Amniotic stem cell (primary cell): Measurements from ENCODE around the gene ETV7.
"Not testable (repeated sequence)": the region's sequence is repeated elsewhere in the genome, so short reads cannot be mapped to it uniquely, and the experiment has no call there.

Experiments used
- DNase-seq: peaks from one replicate; lab custom pipeline; 2025; lab: John Stamatoyannopoulos, UW

The ETV7 gene

GRCh38 chr6:36364061-36364635 lies 23.3 kb downstream of the ETV7 start:
- not testable (repeated sequence) for DNase-seq

GRCh38 chr6:36363371-36363752 lies 24.1 kb downstream of the ETV7 start:
- not testable (repeated sequence) for DNase-seq

GRCh38 chr6:36362551-36363370 lies 24.7 kb downstream of the ETV7 start:
- DNase-seq, result no peak

- DNase-seq, result no peak
Observed at GRCh38 chr6:36361071-36361470, 26.4 kb downstream of the ETV7 start.

- DNase-seq, result peak; percentile 71
Observed at GRCh38 chr6:36360241-36361054, 27.0 kb downstream of the ETV7 start.

GRCh38 chr6:36358226-36358915 lies 29.1 kb downstream of the ETV7 start:
- DNase-seq, result no peak

GRCh38 chr6:36357872-36358225 lies 29.6 kb downstream of the ETV7 start:
- DNase-seq, result no peak

GRCh38 chr6:36355819-36356218 lies 31.6 kb downstream of the ETV7 start:
- no peak for DNase-seq

- no peak for DNase-seq
Observed at GRCh38 chr6:36353411-36353915, 34.0 kb downstream of the ETV7 start.

- no peak for DNase-seq
Observed at GRCh38 chr6:36352477-36353157, 34.9 kb downstream of the ETV7 start.

- DNase-seq, result no peak
Observed at GRCh38 chr6:36350681-36351571, 36.5 kb downstream of the ETV7 start.

- no peak for DNase-seq
Observed at GRCh38 chr6:36350082-36350481, 37.4 kb downstream of the ETV7 start.

GRCh38 chr6:36349240-36349639 lies 38.2 kb downstream of the ETV7 start:
- no peak for DNase-seq

GRCh38 chr6:36347621-36348020 lies 39.8 kb downstream of the ETV7 start:
- DNase-seq, result no peak

- DNase-seq, result no peak
Observed at GRCh38 chr6:36346486-36347273, 40.8 kb downstream of the ETV7 start.

- no peak for DNase-seq
Observed at GRCh38 chr6:36345681-36346466, 41.6 kb downstream of the ETV7 start.

GRCh38 chr6:36343109-36343680 lies 44.3 kb downstream of the ETV7 start:
- DNase-seq, result no peak

- peak; percentile 3 for DNase-seq
Observed at GRCh38 chr6:36340618-36341454, 46.6 kb downstream of the ETV7 start.
